HG02870 (cell line): ENCODE results near the gene ST8SIA1.
"Not testable (repeated sequence)": the region's sequence is repeated elsewhere in the genome, so short reads cannot be mapped to it uniquely, and the experiment has no call there.

Source experiments
- ATAC-seq: cut with Tn5 transposase; IDR thresholded peaks from one replicate; pipeline ENCODE4 v1.9.1; 2021; ENCODE audit warnings: mild to moderate bottlenecking, moderate library complexity; ENCODE audit not compliant: unreplicated experiment

ST8SIA1 gene, protein sequence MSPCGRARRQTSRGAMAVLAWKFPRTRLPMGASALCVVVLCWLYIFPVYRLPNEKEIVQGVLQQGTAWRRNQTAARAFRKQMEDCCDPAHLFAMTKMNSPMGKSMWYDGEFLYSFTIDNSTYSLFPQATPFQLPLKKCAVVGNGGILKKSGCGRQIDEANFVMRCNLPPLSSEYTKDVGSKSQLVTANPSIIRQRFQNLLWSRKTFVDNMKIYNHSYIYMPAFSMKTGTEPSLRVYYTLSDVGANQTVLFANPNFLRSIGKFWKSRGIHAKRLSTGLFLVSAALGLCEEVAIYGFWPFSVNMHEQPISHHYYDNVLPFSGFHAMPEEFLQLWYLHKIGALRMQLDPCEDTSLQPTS

DNA sequence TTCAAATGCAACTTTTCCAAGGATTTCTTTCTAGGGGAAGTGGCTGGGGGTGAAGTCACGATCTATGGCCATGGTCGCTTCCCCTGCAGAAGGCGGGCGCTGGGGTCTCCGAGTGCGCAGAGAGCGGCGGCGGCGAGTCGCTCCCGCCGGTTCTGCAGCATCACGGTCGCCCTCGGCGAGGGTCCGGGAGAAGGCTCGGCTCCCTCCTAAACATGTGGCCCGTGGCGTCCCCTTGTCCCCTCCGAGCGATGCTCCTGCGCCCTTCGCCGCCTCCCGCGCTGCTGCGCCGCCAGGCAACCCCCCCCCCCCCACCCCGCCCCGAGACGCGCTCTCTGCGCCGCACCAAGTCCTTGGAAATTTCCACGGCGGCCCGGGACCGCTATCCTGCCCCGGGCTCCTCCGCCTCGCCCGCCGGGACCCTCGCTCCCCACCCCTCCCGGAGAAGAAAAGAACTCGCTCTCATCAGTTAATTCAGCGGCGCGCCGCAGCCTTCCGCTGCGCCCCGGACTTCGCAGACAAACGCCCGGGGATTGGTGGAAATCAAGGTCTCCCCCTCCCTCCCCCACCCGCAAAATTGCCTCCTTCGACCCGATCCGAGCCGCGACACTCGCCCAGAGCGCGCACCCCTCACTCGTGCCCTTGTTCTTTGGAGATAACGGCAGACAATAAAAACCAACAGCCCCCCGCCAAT, at the start of gene ST8SIA1:
Gene ST8SIA1 (minus strand): TSS at position 298 of the 691 bp plus-strand sequence. CDS start 475 bp downstream, outside the sequence.
- no peak for ATAC-seq

DNA sequence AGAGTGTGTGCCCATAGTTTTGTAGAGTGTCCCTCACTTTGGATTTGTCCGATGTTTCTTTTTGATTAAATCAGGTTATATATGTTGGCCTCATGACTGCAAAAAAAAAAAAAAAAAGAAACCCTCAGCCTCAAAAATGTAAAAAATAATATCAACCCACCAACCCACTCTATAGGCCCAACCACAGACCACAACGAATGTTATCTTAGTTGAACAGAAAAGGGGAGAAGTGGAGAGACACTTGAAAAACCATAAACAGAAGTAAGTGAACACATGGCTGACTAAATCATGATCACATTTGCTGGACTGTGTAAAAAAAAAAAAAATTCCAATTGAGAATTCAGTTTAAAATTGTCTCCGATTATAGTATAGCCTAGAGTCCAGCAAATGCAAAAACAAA, 45.5 kb upstream of the ST8SIA1 start:
- ATAC-seq = no peak

DNA sequence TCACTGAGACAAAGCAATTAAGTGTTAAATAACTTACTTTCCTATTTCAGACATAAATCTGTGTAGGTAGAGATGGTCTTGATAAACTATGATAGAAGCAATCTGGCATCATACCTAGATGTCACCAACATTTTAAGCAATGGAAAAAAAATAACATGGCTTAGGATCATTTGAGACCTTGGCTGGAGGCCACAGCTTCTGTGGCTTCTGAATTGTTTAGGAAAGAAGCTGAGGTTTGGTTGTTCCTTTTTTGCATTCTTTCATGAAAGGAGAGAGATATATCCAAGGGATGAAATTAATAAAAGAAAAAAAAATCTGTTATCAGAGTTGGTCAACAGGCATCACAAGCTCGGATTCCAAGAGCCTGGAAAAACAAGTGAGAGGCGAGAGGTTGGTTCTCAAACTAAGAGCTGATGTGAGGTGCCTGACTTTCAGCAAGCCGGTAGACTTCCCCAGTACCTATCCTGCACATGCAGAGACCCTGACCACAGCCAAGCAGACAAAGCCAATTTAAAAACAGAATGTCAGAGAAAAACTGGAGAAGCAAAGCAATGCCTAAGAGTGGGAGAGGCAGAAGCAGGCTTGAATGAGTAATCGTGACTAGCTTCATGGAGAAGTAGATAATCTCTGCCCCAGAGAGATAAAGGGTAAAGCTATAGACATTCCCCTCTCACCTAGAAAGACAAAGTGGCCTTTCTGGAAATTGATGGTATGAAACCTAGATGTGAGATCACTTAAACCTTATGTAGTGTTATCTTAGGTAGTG, 43.4 kb upstream of the ST8SIA1 start:
- no peak for ATAC-seq

DNA sequence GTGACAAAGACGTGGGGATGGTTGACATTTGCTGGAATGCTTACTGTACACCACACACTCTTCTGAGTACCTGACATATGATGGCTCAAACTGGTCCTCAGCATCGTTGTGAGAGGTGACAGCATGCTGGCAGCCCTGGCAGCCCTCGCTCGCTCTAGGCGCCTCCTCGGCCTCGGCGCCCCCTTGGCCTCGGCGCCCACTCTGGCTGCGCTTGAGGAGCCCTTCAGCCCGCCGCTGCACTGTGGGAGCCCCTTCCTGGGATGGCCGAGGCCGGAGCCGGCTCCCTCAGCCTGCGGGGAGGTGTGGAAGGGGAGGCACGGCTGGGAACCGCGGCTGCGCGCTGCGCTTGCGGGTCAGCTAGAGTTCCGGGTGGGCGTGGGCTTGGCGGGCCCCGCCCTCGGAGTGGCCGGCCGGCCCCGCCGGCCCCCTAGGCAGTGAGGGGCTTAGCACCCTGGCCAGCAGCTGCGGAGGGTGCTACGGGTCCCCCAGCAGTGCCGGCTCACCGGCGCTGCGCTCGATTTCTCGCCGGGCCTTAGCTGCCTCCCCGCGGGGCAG, 42.2 kb upstream of the ST8SIA1 start:
- not testable (repeated sequence) for ATAC-seq

DNA sequence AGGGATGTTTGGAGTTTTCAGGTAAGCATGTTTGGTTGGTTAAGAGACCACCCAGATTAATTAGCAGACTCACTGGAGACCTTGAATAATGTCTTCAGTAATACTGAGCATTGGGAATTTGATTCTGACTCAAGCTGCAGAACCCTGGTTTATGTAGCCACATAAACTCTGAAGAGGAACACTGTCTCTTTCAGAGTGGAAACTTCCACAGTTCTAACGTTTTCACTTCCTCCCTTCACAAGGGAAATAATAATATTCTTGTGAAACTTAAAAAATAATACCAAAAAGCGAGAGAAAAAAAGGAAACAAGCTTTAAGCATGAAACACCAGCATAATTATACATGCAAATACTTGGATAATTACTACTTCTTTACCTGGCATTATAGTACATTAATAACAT, 40.0 kb upstream of the ST8SIA1 start:
- ATAC-seq = no peak

DNA sequence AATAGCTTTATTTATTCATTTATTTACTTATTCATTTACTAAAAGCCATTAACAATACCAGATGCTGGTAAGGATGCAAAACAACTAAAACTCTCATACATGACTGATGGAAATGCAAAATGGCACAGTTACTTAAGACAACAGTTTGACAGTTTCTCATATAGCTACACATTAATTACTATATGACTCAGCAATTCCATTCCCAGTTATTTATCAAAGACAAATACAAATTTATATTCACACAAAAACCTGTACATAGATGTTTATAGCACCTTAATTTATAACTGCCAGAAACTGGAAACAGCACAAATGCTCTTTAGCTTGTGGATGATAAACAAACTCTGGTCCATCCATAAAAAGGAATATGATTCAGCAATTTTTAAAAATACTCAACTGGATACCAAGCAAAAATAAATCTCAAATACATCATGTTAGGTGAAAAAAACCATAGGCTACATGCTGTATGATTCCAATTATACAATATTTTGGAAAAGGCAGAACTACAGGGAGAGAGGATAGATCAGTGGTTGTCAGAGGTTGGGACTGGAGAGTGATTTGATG, 37.9 kb upstream of the ST8SIA1 start:
- ATAC-seq = no peak

DNA sequence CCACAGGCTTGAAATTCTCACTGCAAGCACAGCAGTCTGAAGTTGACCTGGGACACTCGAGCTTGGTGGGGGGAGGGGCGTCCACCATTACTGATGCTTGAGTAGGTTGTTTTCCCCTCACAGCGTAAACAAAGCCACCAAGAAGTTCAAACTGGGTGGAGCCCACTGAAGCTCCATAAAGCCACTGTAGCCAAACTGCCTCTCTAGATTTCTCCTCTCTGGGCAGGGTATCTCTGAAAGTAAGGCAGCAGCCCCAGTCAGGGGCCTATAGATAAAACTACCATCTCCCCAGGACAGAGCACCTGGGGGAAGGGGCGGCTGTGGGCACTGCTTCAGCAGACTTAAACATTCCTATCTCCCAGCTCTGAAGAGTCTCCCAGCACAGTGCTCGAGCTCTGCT, 31.7 kb upstream of the ST8SIA1 start:
- no peak for ATAC-seq

DNA sequence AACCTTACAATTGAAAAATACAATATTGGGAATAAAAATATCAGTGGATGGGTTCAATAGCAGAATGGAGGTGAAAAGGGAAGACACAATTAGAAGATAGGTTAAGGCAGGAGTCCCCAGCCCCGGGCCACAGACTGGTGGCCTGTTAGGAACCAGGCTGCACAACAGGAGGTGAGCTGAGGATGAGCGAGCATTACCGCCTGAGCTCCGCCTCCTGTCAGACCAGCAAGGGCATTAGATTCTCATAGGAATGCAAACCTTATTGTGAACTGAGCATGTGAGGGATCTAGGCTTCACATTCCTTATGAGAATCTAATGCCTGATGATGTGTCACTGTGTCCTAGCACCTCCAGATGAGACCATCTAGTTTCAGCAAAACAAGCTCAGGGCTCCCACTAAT, 27.3 kb upstream of the ST8SIA1 start:
- ATAC-seq = no peak

DNA sequence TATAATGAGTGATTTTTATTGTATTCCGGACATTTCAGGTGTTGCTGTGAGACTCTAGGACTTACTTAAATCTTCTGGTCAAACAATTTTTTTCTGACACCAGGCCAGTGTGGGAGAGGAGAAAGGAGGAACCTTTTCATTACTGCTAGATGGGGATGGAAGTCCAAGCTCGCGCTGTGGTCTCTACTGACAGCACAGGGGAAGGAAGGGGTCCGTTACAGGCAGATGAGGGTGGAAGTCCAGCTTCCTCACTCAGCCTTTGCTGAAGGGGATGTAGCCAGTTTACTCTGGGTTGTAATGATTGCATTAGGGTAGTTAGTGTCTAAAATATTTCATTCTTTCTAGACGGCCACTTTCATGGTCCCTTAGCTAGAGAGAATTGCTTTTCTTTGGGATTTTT, 26.3 kb upstream of the ST8SIA1 start:
- no peak for ATAC-seq

DNA sequence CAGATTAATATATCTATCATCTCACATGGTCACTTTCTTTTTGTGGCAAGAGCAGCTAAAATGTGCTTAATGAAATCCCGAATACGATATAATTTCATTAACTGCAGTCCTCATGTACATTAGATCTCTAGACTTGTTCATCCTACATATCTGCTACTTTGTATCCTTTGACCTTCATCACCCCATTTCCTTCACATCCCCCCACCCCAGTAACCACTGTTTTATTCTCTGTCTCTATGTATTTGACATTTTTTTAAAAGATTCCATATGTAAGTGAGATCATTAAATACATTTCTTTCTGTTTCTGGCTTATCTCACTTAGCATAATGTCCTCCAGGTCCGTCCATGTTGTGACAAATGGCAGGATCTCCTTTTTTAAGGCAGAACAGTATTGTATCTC, 23.0 kb upstream of the ST8SIA1 start:
- no peak for ATAC-seq

DNA sequence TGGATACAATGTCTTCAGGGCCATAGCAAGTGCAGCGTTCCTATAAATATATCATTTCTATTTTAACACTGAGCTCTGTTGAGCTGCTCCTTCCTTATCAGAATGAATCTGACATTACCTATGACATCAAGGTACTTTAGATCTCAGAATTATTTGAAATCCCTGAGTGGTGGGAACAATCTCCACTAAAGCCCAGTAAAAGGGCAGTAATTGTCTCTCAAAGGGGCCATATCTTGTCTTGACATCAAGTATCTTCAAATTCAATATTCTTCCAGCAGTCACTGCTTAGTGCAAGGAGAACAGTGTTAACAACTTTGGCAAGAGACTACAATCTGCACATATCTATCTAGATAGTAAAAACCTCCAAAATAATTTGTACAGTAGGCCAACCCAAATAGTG, 21.7 kb upstream of the ST8SIA1 start:
- no peak for ATAC-seq

DNA sequence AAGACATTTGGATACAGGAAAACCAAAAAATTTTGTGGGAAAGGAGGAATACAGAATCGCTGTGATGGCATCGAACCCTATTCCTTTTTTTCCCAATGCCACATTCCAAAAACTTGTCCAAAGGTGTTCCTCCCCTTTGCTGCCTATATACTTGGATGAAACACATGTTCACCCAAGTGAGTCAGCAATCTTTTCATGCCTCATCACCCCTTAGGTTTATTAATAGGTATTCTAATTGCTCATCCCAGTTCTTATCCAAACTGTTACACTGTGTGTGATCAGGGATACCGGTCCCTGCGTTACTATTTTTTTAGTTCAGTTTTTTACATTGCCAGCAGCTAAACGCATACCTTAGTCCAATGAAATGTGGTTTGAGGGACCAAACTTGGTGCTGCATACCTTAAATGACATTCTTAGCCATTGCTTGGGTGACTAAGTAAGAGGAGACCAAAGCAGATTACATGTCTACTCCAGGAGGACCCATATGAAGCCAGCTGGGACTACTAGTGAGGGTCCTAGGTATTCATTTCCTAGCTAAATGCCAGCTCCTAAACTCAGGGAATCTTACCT, 20.6 kb upstream of the ST8SIA1 start:
- no peak for ATAC-seq

DNA sequence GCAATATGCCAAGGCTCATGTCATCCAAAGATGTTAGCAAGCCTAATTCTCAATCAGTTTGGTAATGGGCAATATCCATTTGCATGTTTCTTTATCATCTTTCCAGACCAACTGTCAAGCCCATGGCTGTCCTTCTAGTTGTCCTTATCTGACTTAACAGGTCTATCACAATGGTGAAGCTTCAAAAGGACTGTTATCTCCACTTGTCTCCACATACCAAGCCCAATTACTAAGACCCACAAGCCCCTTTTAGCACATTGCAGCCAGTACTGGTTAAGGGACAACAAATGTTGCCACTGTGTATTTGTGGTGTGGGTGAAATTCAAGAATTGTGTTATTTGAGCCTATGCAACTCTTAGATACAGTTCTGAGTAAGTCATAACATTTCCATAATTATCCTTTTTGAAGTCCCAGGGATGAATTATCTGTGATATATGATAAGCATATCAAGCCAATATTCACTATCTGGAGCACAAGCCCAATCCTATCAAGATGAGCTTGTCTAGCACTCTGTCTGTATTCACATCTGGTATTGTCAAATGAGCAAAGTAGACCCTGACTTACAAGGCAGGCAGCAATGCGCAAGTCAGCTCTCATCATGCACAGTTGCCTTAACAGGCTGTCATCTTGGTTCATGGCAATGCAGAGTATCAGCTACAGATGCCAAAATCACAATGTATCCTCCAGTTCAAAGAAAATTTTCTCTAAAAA, 19.3 kb upstream of the ST8SIA1 start:
- no peak for ATAC-seq

DNA sequence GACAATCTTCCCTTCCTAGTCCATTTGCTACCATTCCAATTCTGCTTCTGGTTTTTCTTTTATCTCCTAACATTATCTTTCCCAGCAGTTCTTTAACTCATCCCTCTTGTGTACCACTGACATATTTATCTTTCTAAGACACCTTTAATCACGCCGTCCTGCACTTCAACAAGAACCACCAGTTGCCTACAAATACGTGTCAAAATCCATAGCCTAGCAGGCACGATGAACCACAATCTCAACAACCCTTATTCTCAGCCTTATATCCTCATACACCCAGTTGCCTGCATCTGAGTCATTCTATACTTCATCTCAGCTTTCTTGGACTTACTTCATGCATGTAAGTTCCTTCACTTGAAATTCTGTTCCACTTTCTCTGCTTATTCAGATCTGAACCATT, 16.4 kb upstream of the ST8SIA1 start:
- no peak for ATAC-seq

DNA sequence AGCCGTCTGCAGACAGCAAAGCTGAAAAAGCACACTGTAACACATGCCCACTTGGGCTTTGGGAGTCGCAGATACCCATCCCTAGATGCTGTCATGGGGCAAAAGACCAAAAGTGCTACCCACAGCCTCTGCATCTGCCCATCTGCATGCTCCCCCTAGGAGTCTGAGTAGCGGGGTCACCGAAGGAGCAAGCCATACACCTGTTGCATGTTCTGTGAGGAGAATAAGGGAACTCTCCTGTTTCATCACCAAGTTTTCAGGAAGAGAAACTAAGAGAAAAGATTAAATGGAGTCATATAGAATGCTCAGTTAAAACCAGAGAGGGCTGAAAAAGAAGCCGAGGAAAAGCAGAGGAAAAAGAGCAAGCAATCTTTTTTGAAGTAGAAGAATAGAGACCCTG, 13.7 kb upstream of the ST8SIA1 start:
- no peak for ATAC-seq

DNA sequence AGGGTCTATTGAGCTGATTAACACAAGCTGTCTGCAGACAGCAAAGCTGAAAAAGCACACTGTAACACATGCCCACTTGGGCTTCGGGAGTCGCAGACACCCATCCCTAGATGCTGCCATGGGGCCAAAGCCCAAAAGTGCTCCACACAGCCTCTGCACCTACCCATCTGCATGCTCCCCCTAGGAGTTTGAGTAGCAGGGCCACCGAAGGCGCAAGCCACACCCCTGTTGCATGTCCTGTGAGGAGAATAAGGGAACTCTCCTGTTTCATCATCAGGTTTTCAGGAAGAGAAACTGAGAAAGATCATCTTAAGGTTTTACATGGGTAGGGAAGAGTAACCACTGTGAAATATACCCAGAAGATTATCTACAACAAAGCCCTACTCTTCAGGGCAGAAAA, 5.6 kb upstream of the ST8SIA1 start:
- ATAC-seq = no peak

DNA sequence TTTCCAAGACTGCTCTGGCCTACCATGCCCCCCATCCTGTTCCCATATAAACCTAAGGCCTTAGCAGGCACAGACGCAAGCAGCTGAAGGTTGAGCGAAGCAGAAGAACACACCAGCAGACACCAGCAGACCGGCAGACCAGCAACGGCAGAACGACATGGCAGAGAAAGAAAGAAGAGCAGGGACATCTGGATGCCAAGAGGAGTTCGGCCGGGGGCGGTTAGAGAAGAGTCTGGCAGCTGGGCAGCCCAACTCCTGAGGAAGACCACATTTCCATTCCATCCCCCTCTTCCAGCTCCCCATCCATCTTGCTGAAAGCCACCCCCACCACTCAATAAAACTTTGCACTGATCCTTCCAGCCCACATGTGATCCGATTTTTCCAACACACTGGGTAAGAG, 5.2 kb upstream of the ST8SIA1 start:
- no peak for ATAC-seq

DNA sequence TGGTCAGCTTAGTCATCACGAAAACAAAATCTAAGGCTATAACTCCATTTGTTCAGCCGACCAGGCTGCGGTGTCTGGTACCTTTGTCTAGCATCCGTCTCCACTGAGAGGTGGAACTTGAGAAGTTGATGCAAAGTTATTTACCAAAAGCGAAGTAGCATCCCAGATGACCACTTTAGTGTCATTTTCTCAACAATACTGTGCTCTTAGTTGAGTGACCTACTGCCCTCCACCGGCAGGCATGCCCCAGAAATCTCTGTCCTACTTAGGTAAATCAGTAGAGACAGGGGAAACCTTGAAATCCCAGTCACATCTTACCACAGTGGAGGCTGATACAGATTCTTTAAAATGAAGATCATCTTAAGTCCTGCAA, 1.3 kb upstream of the ST8SIA1 start:
- ATAC-seq = no peak

DNA sequence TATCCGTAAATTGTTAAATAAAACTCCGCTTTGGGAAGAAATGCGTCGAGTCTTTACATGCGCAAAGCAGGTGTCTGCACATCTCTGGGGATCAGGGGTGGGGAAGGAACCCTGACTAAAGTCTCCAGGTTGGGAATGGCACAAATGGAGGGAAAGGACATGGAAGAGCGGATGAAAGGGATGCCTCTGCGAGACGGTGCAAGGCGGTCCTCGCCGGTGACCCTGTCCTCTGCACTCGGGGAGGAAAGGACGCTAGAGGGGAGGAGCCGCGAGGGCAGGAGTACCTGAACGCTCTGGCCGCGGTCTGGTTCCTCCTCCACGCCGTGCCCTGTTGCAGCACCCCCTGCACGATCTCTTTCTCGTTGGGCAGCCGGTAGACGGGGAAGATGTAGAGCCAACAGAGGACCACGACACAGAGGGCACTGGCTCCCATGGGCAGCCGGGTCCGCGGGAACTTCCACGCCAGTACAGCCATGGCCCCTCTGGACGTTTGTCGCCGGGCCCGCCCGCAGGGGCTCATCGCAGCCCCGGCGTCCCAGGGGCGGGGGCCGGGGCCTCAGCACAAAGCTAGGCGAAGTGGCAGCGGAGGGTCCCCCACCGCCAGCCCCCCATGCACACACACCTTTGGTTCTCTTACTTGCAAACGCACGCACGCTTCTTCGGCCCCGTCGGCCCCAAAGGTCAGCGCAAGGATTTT, 646 bp downstream of the ST8SIA1 start:
- ATAC-seq = no peak
